PC-3 (cell line): ENCODE measurements around the gene GATAD2A. TPM values are rescaled to one million over a fixed set of nuclear protein-coding genes. Genes with fewer than 3 reads are reported as not detected.
"Not testable (repeated sequence)": the region's sequence is repeated elsewhere in the genome, so short reads cannot be mapped to it uniquely, and the experiment has no call there.

ENCODE experiments used
- ATAC-seq: fragments of 200-7000 bp; cut with Tn5 transposase; 2 replicates; pipeline ENCODE4 v1.9.1; 2020; ENCODE audit warnings: mild to moderate bottlenecking, moderate library complexity
- BruUV-seq: library from RNA; stranded (reverse); fragments of 400-500 nt; replicated peaks from 2 replicates; lab custom pipeline; 2021; lab: Mats Ljungman, UMichigan
- CTCF ChIA-PET: fragments of 300-600 bp; sonication (Branson Sonifier 250); formaldehyde crosslinking; loops from one replicate; lab custom pipeline; 2022; ENCODE audit warnings: antibody characterized with exemption; lab: Charles Lee
- POLR2A ChIA-PET: fragments of 300-600 bp; sonication (Branson Sonifier 250); formaldehyde crosslinking; loops from one replicate; lab custom pipeline; 2022; ENCODE audit warnings: antibody characterized with exemption; ENCODE audit not compliant: unreplicated experiment; lab: Charles Lee
- DNase-seq: peaks from one replicate; pipeline ENCODE4 v3.0.0-alpha.2; 2015
- H2AFZ ChIP-seq: fragments of 300-600 bp; sonication (generic); 2 replicates; pipeline ENCODE4 v1.6.0; 2016; ENCODE audit warnings: antibody characterized with exemption, low read length
- H3F3A ChIP-seq: fragments of 300-600 bp; sonication (generic); one replicate; pipeline ENCODE4 v1.6.0; 2017; ENCODE audit warnings: antibody characterized with exemption, low read length, control low read depth, mild to moderate bottlenecking; ENCODE audit not compliant: unreplicated experiment
- H3K27ac ChIP-seq: fragments of 300-600 bp; sonication (generic); 2 replicates; pipeline ENCODE4 v1.5.1; 2016; ENCODE audit warnings: mild to moderate bottlenecking, low read length
- H3K27me3 ChIP-seq: fragments of 300-600 bp; sonication (generic); 2 replicates; pipeline ENCODE4 v1.6.1; 2016; ENCODE audit warnings: low read length, mixed read lengths
- H3K36me3 ChIP-seq: fragments of 300-600 bp; sonication (generic); 2 replicates; pipeline ENCODE4 v1.6.1; 2016; ENCODE audit warnings: low read depth, mixed run types, low read length, mixed read lengths
- H3K4me1 ChIP-seq: fragments of 300-600 bp; sonication (generic); 2 replicates; pipeline ENCODE4 v1.5.1; 2016; ENCODE audit warnings: low read length; ENCODE audit not compliant: insufficient read depth
- H3K4me2 ChIP-seq: fragments of 300-600 bp; sonication (generic); 2 replicates; pipeline ENCODE4 v1.6.0; 2016; ENCODE audit warnings: low read length
- H3K4me3 ChIP-seq: fragments of 300-600 bp; sonication (generic); 2 replicates; pipeline ENCODE4 v1.5.1; 2016; ENCODE audit warnings: mild to moderate bottlenecking, low read length, mixed read lengths
- H3K79me2 ChIP-seq: fragments of 300-600 bp; sonication (generic); 2 replicates; pipeline ENCODE4 v1.6.1; 2017; ENCODE audit warnings: low read length, mixed read lengths
- H3K9ac ChIP-seq: fragments of 300-600 bp; sonication (generic); 2 replicates; pipeline ENCODE4 v1.6.0; 2016; ENCODE audit warnings: mild to moderate bottlenecking, low read length
- H3K9me2 ChIP-seq: fragments of 300-600 bp; sonication (generic); replicated peaks from 2 replicates; pipeline ENCODE4 v1.6.1; 2016; ENCODE audit warnings: mixed run types, low read length, mixed read lengths
- H3K9me3 ChIP-seq: fragments of 300-600 bp; sonication (generic); 2 replicates; pipeline ENCODE4 v1.6.1; 2016; ENCODE audit warnings: low read length, mixed read lengths
- H4K20me1 ChIP-seq: fragments of 300-600 bp; sonication (generic); 2 replicates; pipeline ENCODE4 v1.6.1; 2016; ENCODE audit warnings: low read length, mixed read lengths
- EZH2 ChIP-seq: fragments of 300-600 bp; sonication (generic); IDR thresholded peaks from one replicate; pipeline ENCODE4 v1.6.1; 2017; ENCODE audit warnings: antibody characterized with exemption, mild to moderate bottlenecking, low read length; ENCODE audit not compliant: unreplicated experiment
- EZH2phosphoT487 ChIP-seq: fragments of 300-600 bp; sonication (generic); IDR thresholded peaks from 2 replicates; pipeline ENCODE4 v1.6.1; 2018; ENCODE audit warnings: mild to moderate bottlenecking, antibody characterized with exemption, low read length, borderline replicate concordance
- intact Hi-C: fragments of 100-400 bp; cut with micrococcal nuclease; formaldehyde crosslinking; loops from 2 replicates; pipeline ENCODE4 v1.9.0; 2023
- total RNA-seq: library from RNA; depleted of rRNA; stranded (reverse); fragments of >200 nt; gene quantifications from 2 replicates; pipeline ENCODE4 v1.2.3, GENCODE V29; 2014
- TF ChIP-seq, protein P1 (sequence below): fragments of 300-600 bp; sonication (generic); conservative IDR thresholded peaks from 2 replicates; pipeline ENCODE4 v1.5.1; 2017; ENCODE audit warnings: antibody characterized with exemption, low read depth, mild to moderate bottlenecking, low read length

GATAD2A gene
- total RNA-seq, 1 experiment from 2014 or later: 104 TPM

DNA sequence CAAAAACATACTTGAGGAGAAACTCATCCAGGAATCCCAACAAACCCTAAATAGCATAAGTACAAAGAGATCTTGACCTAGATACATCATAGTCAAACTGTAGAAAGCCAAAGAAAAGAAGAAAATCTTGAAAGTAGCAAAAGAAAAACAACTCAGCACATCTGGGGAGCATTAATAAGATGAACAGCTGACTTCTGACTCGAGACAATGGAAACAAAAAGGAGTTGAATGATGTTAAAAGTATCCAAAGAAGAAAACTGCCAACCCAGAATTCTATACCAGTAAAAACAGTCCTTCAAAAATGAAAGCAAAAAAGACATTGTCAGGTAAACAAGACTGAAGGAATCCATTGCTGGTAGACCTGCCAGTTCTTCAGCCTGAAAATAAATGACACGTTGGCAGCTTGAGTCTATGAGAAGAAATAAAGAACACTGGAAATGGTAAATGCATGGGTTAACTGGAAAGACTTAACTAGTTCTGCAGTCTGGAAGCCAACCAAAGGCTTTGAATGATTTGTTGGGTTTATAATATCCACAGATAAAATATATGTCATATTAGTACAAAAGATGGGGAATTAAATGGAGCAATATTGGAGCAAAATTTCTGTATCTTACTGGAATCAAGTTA lies 63.1 kb downstream of the GATAD2A start:
- ChIA-PET CTCF (no interaction called here), POLR2A (no interaction called here)
- Histone ChIP-seq H3F3A (no peaks in the 10 kb centered on the region), H3K36me3 (peaks cover 46% of the 10 kb centered on the region), H3K27me3 (no peaks in the 10 kb centered on the region), H3K4me2 (no peak overlapping the region), H3K9me3 (peaks cover 15% of the 10 kb centered on the region), H3K79me2 (peaks cover 60% of the 10 kb centered on the region), H3K4me3 (no peak overlapping the region), H4K20me1 (0 out of 2 replicates have a peak, but pooled peaks cover 5% of the 10 kb centered on the region), H2AFZ (no peak overlapping the region), H3K9ac (no peak overlapping the region), H3K9me2 (no peaks in the 10 kb centered on the region), H3K27ac (no peak overlapping the region), H3K4me1 (no peaks in the 10 kb centered on the region)
- ATAC-seq: no peak
- intact Hi-C loops: no loop called here
- no peak for TF ChIP-seq EZH2phosphoT487
- TF ChIP-seq EZH2: no peak
- TF ChIP-seq, protein P1, sequence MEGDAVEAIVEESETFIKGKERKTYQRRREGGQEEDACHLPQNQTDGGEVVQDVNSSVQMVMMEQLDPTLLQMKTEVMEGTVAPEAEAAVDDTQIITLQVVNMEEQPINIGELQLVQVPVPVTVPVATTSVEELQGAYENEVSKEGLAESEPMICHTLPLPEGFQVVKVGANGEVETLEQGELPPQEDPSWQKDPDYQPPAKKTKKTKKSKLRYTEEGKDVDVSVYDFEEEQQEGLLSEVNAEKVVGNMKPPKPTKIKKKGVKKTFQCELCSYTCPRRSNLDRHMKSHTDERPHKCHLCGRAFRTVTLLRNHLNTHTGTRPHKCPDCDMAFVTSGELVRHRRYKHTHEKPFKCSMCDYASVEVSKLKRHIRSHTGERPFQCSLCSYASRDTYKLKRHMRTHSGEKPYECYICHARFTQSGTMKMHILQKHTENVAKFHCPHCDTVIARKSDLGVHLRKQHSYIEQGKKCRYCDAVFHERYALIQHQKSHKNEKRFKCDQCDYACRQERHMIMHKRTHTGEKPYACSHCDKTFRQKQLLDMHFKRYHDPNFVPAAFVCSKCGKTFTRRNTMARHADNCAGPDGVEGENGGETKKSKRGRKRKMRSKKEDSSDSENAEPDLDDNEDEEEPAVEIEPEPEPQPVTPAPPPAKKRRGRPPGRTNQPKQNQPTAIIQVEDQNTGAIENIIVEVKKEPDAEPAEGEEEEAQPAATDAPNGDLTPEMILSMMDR: no peak
- BruUV-seq: TSS peak; percentile 11
- DNase-seq: no peak

DNA sequence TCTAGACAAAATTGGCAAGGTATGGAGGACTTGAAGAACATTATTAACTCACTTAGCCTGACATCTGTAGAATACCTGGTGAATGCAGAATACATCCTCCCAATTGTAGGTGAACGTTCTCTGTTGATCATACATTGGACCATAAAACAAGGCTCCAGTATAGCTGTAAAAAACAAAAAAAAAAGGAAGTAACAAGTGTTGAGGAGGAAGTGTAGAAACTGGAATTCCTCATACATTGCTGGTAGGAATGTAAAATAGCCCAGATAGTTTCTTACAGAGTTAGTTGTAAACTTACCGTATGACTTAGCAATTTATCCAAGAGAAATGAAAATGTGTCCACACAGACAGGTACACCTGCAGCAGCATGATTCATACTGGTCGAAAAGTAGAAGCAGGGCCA lies 65.1 kb downstream of the GATAD2A start:
- no peaks in the 10 kb centered on the region for H3F3A ChIP-seq
- H3K36me3 ChIP-seq: peaks cover 42% of the 10 kb centered on the region
- H3K27me3 ChIP-seq: no peaks in the 10 kb centered on the region
- ChIA-PET POLR2A (no interaction called here), CTCF (no interaction called here)
- no peak overlapping the region for H3K4me2 ChIP-seq
- H3K4me3 ChIP-seq: no peak overlapping the region
- H3K9ac ChIP-seq: no peak overlapping the region
- ATAC-seq (no peak), DNase-seq (no peak)
- no peak overlapping the region for H3K27ac ChIP-seq
- BruUV-seq: no TSS peak
- H3K79me2 ChIP-seq: peaks cover 67% of the 10 kb centered on the region
- TF ChIP-seq EZH2 (no peak), EZH2phosphoT487 (no peak)
- TF ChIP-seq, protein P1: no peak
- H3K9me2 ChIP-seq: no peaks in the 10 kb centered on the region
- 0 out of 2 replicates have a peak, but pooled peaks cover under 1% of the 10 kb centered on the region for H4K20me1 ChIP-seq
- H2AFZ ChIP-seq: no peak overlapping the region
- peaks cover 11% of the 10 kb centered on the region for H3K4me1 ChIP-seq
- peaks cover 15% of the 10 kb centered on the region for H3K9me3 ChIP-seq
- intact Hi-C loops: no loop called here

DNA sequence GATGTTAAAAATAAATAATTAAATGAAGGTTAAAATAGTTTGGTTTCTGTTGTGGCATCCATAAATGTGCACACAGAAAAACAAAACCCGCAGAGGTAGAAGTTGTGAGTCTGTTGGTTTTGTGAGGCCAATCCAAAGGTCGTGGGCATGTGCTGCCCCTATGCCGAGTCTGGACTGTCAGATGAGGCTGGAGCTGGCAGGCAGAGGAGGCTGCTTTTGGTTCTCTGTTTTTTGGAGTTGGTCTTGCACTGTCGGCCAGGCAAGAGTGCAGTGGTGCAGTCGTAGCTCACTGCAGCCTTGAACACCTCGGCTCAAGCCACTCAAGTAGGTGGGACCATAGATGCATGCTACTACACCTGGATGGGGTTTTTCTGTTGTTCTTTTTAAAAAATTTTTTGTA lies 66.2 kb downstream of the GATAD2A start:
- no TSS peak for BruUV-seq
- no peak overlapping the region for H3K27ac ChIP-seq
- H3K9me3 ChIP-seq: peaks cover 15% of the 10 kb centered on the region
- no peak for ATAC-seq
- no peak overlapping the region for H3K9ac ChIP-seq
- intact Hi-C loops: no loop called here
- no peak overlapping the region for H3K4me2 ChIP-seq
- no peaks in the 10 kb centered on the region for H3K9me2 ChIP-seq
- peaks cover 78% of the 10 kb centered on the region for H3K79me2 ChIP-seq
- ChIA-PET CTCF (interaction anchor here (0.6 kb wide), 1 partner anchor 18 kb away, joined by 5 read pairs; no protein-coding TSS in a partner anchor), POLR2A (no interaction called here)
- no peak overlapping the region for H3K4me3 ChIP-seq
- H3K4me1 ChIP-seq: peaks cover 11% of the 10 kb centered on the region
- no peak overlapping the region for H2AFZ ChIP-seq
- no peaks in the 10 kb centered on the region for H3F3A ChIP-seq
- TF ChIP-seq, protein P1: no peak
- TF ChIP-seq EZH2phosphoT487: no peak
- no peak for TF ChIP-seq EZH2
- peaks cover 31% of the 10 kb centered on the region for H3K36me3 ChIP-seq
- DNase-seq: no peak
- H3K27me3 ChIP-seq: no peaks in the 10 kb centered on the region
- H4K20me1 ChIP-seq: 0 out of 2 replicates have a peak, but pooled peaks cover 3% of the 10 kb centered on the region

DNA sequence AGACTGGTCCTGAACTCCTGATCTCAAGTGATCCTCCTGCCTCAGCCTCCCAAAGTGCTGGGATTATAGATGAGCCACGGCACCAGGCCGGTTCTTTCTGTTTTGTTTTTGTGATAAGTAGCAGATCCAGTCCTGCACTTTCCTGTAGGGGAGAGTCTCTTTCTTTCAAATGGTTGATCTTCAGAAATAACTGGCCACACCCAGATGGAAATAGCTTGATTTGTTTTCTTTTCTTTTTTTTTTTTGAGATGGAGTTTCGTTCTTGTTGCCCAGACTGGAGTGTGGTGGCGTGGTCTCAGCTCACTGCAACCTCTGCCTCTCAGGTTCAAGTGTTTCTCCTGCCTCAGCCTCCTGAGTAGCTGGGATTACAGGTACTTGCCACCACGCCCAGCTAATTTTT lies 66.6 kb downstream of the GATAD2A start:
- H3K27me3 ChIP-seq, H3K4me2 ChIP-seq, ATAC-seq, H3F3A ChIP-seq, BruUV-seq, intact Hi-C loops, H3K9me2 ChIP-seq, CTCF ChIA-PET, H3K4me3 ChIP-seq, H4K20me1 ChIP-seq, H3K27ac ChIP-seq, H2AFZ ChIP-seq, H3K9ac ChIP-seq, DNase-seq, POLR2A ChIA-PET: not testable (repeated sequence)
- peaks cover 12% of the 10 kb centered on the region for H3K4me1 ChIP-seq
- H3K9me3 ChIP-seq: peaks cover 15% of the 10 kb centered on the region
- H3K79me2 ChIP-seq: peaks cover 82% of the 10 kb centered on the region
- peaks cover 27% of the 10 kb centered on the region for H3K36me3 ChIP-seq
